ENCODE results near the gene CTNNA3. TPM values are rescaled to one million over a fixed set of nuclear protein-coding genes. Genes with fewer than 3 reads are reported as not detected.
"Not testable (repeated sequence)": the region's sequence is repeated elsewhere in the genome, so short reads cannot be mapped to it uniquely, and the experiment has no call there.

CTNNA3 gene
- total RNA-seq, 1 donor from 2014 or later, result not detected

DNA sequence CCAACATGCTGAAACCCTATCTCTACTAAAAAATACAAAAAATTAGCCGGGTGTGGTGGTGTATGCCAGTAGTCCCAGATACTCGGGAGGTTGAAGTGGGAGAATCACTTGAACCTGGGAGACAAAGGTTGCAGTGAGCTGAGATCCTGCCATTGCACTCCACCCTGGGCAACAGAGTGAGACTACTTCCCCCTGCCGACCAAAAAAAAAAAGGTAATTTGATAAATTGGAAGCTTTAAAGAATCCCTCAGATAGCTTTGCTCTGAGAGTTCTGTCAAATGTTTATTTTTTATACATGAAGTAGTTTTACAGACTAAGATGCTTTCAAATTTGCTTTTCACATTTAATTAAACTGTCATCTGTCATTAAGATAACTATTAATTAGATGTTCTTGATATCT lies 1333.5 kb downstream of the CTNNA3 start:
- ATAC-seq (ENCODE audit: low read depth) (no peak), DNase-seq (no peak)
- Mint-ChIP-seq H3K9me3 (peaks cover 8% of the 10 kb centered on the region), H3K4me1 (no peaks in the 10 kb centered on the region), H3K27ac (no peak overlapping the region), H3K4me3 (no peak overlapping the region), H3K36me3 (ENCODE audit: low read depth) (no peaks in the 10 kb centered on the region), H3K27me3 (no peaks in the 10 kb centered on the region)
- intact Hi-C loops (cut with micrococcal nuclease), result no loop called here
- TF ChIP-seq CTCF (IDR thresholded peaks at IDR 0.05), result no peak
- ChIA-PET CTCF (no interaction called here), POLR2A (no interaction called here)

GRCh38 chr10:66353822-66354221 lies 1342.2 kb downstream of the CTNNA3 start:
- H3K27me3 Mint-ChIP-seq; intact Hi-C loops (cut with micrococcal nuclease); ATAC-seq (ENCODE audit: low read depth); POLR2A ChIA-PET; H3K9me3 Mint-ChIP-seq; H3K36me3 Mint-ChIP-seq (ENCODE audit: low read depth); H3K27ac Mint-ChIP-seq; CTCF ChIA-PET; H3K4me3 Mint-ChIP-seq; H3K4me1 Mint-ChIP-seq; DNase-seq: not testable (repeated sequence)

DNA sequence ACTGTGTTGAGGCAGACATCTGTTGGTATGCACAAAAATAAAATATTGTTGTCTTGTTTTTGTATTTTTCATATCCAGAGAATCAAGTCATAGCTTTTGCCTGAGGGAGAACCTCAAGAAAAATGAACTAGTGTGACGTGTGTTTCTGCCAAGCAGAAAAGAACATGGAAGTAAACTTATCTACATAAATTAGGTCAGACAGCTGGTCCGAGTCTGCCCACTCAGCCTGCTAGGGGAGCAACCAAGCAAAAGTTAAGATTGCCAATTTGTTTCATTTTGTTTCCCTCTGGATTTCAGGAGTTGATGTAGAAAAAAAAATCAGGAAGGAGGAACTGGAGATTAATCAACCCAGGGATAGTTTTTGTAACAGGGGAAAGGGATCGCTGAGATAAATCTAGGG lies 1342.6 kb downstream of the CTNNA3 start:
- intact Hi-C loops (cut with micrococcal nuclease), result no loop called here
- no peak for ATAC-seq (ENCODE audit: low read depth)
- no peak for TF ChIP-seq CTCF (IDR thresholded peaks at IDR 0.05)
- ChIA-PET CTCF (no interaction called here), POLR2A (no interaction called here)
- no peak for DNase-seq
- Mint-ChIP-seq H3K36me3 (ENCODE audit: low read depth) (no peaks in the 10 kb centered on the region), H3K4me1 (no peaks in the 10 kb centered on the region), H3K9me3 (peaks cover 2% of the 10 kb centered on the region), H3K27me3 (no peaks in the 10 kb centered on the region), H3K27ac (no peak overlapping the region), H3K4me3 (no peak overlapping the region)

- TF ChIP-seq CTCF (IDR thresholded peaks at IDR 0.05), result no peak
- Mint-ChIP-seq H3K36me3 (ENCODE audit: low read depth) (no peaks in the 10 kb centered on the region), H3K9me3 (peaks cover 2% of the 10 kb centered on the region), H3K4me3 (no peak overlapping the region), H3K4me1 (no peaks in the 10 kb centered on the region), H3K27me3 (no peaks in the 10 kb centered on the region), H3K27ac (no peak overlapping the region)
- POLR2A ChIA-PET, result no interaction called here
- CTCF ChIA-PET, result no interaction called here
- DNase-seq, result no peak
- no peak for ATAC-seq (ENCODE audit: low read depth)
- intact Hi-C loops (cut with micrococcal nuclease), result no loop called here
These were observed 1345.2 kb downstream of the CTNNA3 start for GRCh38 chr10:66350622-66351399.

DNA sequence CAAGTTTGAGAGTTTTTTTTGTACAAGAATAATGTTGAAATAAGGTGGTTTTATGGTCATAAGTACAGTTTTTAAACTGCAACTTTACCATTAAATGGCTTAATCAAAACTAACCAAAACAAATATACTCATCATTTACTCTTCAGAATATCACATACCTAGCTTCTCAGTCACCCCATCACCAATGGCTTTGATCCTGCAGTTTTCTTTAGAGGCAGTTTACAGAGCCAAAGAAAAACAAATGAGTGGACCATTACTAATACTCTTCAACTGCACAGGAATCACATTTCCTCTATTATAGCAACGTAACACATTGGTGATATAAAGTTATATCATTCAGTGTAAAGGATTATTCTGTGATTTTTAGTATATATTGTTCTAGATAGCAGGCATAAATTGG lies 1346.3 kb downstream of the CTNNA3 start:
- DNase-seq (no peak), ATAC-seq (ENCODE audit: low read depth) (no peak)
- POLR2A ChIA-PET, result no interaction called here
- TF ChIP-seq CTCF (IDR thresholded peaks at IDR 0.05), result no peak
- Mint-ChIP-seq H3K27ac (no peak overlapping the region), H3K4me1 (no peaks in the 10 kb centered on the region), H3K4me3 (no peak overlapping the region), H3K27me3 (no peaks in the 10 kb centered on the region), H3K36me3 (ENCODE audit: low read depth) (no peaks in the 10 kb centered on the region), H3K9me3 (peaks cover 2% of the 10 kb centered on the region)
- intact Hi-C loops (cut with micrococcal nuclease), result no loop called here
- CTCF ChIA-PET, result no interaction called here

DNA sequence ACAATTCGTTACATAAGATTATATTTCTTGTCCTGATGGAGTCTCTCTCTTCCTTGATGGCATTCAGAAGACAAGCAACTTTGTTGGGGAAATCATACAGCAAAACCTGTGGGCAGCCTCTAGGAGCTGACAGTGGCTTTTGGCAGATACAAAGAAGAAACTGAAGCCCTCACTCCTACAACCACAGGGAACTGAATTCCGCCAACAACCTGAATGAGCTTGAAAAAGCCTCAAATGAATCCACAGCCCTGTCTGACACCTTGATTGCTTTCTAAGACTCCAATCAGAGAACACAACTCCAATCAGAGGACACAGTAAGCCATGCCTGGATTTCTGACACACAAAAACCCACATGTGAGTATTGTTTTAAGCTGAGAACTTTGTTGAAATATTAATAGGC lies 1346.9 kb downstream of the CTNNA3 start:
- Mint-ChIP-seq H3K9me3 (peaks cover 2% of the 10 kb centered on the region), H3K4me1 (no peaks in the 10 kb centered on the region), H3K4me3 (no peak overlapping the region), H3K27ac (no peak overlapping the region), H3K27me3 (no peaks in the 10 kb centered on the region), H3K36me3 (ENCODE audit: low read depth) (no peaks in the 10 kb centered on the region)
- intact Hi-C loops (cut with micrococcal nuclease), result no loop called here
- ATAC-seq (ENCODE audit: low read depth) (no peak), DNase-seq (no peak)
- TF ChIP-seq CTCF (IDR thresholded peaks at IDR 0.05), result no peak
- CTCF ChIA-PET, result no interaction called here
- POLR2A ChIA-PET, result no interaction called here

Data from activated B cell treated with CpG ODN at 0.5 μM for 24 hours (primary cell).